Neural progenitor cell (in vitro differentiated cells): ENCODE measurements around the gene OR4D11.

Experiments used
- CTCF ChIP-seq: fragments of 200-600 bp; sonication (generic); IDR thresholded peaks from 2 replicates; pipeline ENCODE4 v1.5.1; 2017; ENCODE audit warnings: antibody characterized with exemption, mild to moderate bottlenecking
- EZH2 ChIP-seq: fragments of 200-600 bp; sonication (generic); IDR thresholded peaks from 2 replicates; pipeline ENCODE4 v1.6.1; 2017; ENCODE audit warnings: antibody characterized with exemption, mild to moderate bottlenecking, moderate library complexity
- EZH2phosphoT487 ChIP-seq: fragments of 200-600 bp; sonication (generic); IDR thresholded peaks from 2 replicates; pipeline ENCODE4 v1.6.1; 2017; ENCODE audit warnings: antibody characterized with exemption

- no peak for TF ChIP-seq CTCF
- no peak for TF ChIP-seq EZH2phosphoT487
- TF ChIP-seq EZH2, result no peak
Observed at GRCh38 chr11:59550842-59551658, 47.7 kb downstream of the OR4D11 start.
